ENCODE measurements around the gene LYPD6B.

Gene LYPD6B

DNA sequence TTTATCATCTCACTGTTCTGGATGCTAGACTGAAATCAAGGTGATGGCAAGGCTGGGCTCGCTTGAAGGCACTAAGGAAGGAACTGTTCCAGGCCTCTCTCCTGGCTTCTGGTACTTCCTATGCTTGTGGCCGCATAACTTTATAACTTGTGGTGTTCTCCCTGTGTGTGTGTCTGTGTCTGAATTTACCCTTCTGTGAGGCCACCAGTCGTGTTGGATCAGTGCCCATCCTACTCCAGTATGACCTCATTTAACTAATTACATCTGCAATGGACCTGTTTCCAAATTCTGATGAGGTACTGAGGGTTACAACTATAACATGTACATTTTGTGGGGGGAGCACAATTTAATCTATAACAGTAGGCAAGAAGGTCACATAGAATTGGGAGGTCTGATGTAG is 41.6 kb downstream of the LYPD6B start:
- DNase-seq = no peak

DNA sequence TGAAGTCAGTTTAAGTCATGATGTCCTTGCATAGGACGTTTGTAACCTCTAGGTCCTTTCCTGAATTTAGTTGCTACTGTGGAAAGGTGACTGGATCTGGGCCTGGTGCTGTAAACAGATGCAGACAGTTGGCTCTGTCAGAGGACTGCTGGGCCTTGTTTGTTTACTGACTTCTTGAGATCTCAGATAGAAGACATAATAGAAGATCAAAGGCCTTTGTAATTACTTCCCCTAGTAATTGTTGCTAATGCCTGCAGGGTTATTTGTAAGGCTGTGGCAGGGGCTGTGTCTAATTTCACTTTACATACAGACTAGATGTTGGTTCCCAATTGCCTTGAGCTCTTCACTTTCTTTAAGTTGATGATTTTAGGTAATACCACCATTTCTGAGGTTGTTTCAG is 42.5 kb downstream of the LYPD6B start:
- DNase-seq = no peak

DNA sequence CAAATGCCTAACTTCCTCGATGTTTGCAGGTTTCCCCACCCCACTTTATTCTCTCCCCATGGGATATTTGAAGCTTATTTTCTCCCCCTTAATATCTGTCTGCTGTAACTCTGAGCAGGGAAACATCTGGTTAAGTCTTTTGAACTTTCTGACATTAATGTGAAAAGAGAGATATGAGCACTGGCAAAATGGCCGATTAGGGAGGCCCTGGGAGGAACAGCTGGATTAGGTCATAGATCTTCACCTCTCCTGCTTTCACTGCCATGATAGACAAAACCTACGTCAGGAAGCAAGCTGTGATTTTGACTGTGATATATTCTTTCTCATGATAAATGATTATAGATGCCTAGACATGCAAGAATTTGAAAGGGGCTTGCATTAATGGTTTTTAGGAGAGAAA is 43.6 kb downstream of the LYPD6B start:
- no peak for DNase-seq

DNA sequence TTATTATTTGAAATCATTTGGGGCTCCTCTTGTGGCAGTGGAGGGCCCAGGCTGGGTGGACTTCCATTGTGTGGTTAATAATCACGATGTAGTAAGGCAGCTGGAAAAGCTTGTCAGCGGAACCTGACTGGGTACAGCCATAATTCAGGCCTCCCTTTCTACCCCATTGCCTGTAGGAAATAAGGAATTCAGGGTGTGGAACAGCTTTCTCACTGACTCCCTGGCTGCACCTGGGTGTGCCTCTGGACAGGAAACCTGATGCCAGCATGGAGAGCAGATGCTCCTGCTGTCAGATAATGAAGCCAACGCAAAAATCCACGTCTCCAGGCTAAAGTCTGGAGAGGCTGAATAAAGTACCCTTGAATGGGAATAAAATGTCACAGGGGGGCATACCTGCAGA is 44.2 kb downstream of the LYPD6B start:
- no peak for DNase-seq

DNA sequence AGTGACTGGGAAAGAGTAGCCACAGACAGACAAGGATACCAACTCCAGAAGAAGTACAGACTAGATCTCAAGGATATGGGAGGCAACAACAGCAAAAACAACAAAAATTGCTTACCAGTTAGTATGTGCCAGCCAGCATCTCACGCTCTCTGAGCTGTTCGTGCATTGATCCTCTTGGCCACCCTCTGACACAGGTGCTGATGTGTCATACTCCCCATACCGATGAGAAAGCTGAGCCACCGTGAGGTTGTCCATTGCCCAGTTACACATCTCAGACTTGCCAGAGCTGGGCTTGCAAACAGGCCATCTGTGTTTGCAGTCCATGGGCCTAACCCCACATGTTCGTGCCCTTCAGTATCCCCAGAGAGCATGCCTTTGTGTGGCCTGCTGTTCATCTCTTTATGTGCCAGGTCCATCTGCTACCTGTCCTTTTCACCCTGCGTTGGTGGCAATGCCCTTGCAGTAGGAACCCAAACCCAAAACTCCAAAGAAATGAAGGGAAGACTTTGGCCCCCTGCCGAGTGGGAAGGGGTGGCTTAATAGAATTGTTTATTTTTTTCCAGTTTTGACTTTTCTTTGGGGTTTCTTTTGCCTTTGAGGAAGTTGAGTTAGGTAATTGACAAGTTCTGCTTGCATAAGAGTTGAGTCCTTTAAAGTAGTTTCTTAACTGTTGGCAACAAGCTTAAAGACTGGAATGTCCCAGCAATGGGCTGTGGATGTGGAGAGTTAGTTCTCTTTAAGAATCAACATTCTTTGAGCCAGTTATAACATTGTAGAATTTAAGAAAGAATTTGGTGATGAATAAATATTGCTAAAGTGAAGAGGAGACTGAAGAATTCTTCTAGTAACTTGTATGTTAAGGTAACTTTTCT is 46.7 kb downstream of the LYPD6B start:
- DNase-seq = no peak

DNA sequence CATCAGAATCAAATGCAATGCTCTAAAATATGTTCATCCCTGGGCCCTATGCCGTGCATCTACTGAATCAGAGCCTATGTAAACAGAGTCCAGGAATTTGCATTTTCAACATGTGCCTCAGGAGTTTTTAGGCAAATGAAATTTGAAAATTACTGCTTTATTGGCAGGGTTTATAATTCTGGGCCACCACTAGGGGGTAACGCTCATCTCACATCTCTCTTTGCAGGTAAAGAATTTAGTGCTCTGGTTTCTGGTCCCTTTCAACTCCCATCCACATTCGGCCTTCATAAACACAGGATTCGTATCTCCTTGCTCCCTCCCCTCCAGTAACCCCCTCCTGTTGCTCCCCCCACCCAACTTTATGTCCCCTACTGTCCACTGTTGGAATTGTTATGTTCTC is 49.3 kb downstream of the LYPD6B start:
- DNase-seq = no peak

DNA sequence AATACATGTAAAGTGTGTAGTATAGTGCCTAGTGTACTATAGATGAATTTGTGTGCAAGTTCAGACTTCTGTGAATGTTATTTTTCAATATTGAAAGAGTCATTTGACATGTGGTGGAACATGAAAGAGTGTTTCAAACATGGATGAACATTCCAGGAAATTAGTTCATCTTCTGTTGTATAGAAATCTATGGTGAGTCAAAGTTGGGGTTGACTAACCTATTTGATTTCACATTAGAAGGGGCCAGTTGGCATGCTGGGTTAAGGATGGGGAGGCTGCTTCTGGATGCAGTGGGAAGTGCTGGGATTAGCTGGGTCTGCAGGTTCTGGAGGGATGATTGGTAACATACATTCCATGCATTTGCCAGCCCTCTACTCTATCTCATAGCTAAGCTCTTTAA is 50.6 kb downstream of the LYPD6B start:
- no peak for DNase-seq

DNA sequence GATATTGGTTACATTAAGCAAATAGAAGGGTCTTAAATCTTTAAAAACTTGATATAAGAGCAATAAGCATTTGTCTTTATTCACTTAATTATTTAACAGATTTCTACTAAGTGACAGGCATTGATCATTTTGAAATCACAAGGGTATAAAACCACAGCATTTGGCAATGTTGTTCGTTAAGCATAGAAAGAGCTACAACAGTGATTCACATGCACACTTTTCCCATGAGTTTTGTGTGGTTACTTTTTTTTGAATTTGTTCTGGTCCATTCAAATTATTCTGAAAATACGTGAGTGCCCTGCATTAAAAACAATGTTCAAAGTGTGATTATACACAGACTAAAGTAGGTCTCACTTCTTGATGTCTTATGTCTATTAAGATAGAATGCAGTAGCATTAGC is 52.2 kb downstream of the LYPD6B start:
- no peak for DNase-seq

DNA sequence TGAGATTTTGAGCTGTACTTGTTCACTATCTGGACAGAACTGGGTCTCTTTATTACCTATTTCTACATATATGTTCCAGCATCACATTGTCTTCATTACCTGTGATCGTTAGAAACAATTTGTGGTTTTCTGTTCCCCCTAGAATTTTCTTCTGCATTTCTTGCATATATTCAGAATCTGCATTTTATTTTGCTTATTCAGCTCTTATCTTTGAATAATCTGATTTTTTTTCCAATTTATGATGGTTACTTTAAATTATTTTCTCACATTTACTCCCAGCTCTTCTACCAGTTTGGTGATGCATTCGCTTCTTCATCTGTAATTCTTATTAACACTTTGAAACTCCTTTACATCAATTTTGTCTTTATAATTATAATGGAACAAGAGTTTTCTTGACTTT is 55.1 kb downstream of the LYPD6B start:
- DNase-seq = no peak

DNA sequence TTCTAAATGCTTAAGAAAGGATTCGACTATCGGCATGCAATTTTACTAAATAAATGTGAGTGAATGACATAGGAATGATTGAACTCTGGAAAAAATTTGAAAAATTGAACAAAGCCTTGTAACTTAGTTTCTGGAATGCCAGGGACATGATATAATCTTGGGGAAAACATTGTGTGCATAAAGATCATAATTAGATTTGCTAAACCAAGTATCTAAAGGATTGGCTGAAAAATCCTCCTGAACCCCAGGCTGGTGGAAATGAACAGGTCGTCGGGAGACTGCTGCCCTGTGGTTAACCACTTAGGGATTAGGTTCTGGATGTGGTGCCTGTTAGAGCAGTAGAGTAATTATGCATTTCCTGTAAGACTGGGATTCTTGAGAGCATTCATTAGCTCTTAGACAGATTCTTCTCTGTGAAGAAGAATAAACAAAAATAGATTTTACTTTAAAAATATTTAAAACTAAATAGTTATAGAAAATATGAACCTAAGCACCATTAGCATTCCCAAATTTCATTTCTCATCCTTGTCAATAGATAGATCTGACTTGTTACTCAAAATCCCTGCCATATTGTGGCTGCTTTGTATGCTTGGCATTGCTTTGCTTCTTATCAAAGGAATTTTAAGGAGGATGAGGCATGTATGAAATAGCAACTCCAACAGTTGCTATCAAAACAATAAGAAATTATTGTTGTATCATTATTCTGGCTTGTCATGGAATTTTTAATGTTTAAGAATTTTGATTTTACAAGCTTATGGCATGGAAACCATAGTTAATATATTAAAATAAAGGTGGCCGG is 55.9 kb downstream of the LYPD6B start:
- DNase-seq = no peak

DNA sequence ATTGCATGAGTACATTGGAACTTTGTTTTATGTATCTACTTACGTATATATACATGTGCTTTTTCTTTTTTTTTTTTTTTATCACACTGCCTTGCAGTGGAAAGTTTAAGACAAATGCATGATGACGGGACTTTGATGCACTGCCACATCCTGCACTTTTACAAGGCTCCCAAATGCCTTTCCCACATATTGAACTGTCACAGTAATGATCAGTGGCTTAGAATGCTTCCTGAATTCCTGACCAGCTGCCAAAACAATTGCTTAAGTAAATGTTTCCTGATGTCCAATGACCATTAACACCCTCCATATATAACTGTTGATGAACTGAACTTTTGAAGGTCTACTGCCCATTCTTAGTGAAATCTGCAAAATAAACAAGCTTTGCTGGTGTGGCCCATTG is 60.2 kb downstream of the LYPD6B start:
- no peak for DNase-seq

DNA sequence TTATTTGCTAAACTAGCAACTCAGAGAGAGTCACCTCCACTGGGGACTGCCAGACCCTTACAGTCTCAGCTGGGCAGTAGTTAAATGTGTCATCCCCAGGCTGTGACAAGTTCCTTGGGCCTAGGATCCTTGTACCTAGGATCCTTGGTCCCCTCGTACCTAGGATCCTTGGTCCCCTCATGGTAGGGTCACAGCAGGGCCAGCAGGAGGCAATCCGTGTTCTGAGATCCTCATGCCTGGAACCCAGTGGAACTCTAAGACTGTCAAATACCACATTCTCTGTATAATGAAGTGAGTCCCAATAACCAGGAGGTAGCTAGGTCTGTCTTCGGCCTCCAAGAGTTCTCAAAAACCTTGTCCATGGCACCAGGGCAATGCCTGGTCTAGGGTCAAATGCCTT is 60.8 kb downstream of the LYPD6B start:
- DNase-seq = no peak

DNA sequence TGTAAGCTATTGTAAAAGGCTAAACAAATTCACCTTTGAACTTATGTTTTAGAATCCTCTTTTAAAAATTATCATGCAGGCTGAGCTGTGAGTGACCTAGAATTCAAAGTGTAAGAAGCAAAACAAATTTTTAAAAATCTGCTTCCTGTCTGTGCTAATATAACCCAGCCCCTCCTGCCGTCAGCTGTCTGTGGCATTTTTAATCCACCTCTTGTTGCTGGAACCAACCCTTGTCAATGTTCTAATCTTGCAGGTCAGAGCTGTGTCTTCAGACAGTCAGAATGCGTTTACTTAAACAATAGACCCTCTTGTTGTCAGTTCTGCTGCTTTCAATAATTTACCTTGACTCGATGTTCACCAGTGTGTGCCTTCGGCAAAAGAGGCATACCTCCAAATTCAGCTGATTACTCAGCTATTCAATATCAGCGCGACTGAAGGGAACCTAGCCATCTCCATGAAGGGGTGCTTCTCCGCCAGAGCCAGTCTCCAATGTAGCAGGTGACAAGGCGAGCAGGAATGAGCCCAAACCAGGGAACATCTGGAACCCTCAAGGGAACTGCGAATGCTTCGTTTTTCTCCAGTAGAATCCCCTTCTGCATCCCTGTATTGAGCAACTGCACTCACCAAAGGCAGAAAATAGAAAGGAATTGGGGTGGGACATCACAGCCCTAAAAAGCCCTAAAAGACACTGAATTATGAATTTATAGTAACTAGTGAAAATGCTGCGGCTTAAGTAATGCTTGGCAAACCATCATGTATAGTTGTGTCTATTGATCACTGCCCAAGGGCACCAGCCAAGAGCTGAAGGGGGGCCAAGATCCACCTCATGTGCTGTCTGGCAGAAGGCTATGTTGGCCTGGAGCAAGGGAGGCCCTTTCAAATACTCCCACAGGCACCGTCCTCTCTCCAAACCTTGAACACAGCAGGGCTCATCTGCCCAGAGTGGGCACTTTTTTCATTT is 62.5 kb downstream of the LYPD6B start:
- no peak for DNase-seq

DNA sequence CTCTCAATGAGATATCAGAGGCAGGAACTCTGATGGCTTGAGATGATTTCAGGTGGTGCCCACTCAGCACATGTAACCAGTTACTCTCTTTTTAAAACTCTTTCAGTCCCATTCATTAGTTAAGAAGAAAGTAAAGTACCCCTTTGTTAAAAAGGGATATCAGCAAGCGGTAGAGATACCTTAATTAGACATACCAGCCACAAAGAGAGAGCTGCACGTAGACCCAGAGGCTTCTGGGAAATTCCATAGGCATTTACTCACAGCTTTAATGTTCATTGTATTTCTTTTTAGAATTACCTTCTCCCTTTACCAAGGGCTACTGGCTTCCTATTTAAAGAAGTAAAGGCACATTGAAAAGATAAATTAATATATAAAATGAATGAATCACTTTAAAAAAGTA is 63.3 kb downstream of the LYPD6B start:
- DNase-seq = no peak

DNA sequence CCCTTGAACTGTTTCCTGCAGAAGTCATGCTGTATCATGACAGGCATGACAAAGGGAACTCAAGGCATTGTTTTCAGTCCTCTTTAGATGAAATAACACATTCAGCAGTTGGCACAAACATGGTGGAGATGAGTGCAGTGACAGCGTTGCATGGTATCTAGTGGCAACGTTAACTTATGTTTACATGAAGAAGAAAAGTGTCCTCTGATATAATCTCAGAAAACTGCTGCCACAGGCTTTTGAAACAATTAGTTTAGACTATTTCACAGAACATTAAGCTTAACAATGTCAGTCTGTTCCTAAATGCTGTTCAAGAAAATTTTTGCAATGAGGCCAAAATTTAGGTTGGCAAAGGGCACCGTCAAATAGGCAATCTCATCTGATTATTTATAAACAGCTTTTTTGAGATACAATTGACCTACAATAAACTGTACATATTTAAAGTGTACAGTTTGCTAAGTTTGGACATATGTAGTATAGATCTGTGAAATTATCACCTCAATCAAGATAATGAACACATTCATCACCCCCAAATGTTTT is 64.7 kb downstream of the LYPD6B start:
- no peak for DNase-seq

DNA sequence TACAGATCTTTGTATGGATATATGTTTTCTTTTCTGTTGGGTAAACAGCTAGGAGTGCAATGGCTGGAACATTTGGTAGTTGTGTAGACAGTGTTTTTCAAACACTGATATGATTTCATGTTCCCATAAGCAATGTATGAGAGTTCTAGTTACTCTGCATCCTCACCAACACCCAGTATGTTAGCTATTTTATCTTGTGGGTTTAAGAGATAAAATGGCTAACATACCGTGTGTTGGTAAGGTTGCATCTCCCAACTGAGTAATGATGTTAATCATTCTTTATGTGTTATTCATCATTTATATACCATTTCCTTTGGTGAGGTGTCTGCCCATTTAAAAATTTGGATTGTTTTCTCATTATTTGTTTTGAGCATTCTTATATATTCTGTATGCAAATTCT is 65.7 kb downstream of the LYPD6B start:
- no peak for DNase-seq

DNA sequence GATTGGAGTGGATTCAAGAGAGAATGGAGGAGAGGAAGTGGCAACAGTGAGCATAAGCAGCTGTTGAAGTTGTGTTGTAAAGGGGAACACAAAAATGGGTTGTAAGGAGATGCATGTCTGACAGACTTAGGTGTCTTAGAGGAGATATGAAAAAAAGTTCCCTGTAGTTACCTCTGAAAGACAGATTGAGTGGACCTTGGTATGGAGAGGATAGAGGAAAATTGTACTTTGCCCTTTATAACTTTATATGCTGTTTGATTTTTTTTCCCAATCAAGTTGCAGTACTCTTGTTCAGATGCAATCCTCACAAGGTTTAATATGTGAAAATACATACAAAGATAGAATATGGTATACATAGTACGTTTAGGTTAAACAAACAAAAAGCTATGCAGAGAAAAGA is 73.6 kb downstream of the LYPD6B start:
- no peak for DNase-seq

DNA sequence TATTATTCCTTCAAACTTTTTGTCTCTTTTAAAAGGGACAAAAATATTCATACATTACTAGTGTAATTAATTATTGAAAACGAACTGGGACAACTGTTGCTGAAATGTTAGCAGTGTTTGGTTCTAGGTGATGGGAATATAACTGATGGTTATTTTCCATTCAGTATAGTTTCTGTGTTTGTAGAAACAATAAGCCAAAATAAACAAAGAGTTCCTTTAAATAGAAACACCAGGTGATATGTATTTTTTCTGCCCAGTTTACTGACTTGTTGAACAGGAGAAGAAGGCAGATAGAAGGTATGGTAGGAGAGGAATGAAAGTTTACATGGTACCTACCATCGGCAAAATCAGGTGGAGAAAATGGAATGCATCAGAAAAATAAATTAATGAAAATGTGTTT is 74.2 kb downstream of the LYPD6B start:
- DNase-seq = no peak

DNA sequence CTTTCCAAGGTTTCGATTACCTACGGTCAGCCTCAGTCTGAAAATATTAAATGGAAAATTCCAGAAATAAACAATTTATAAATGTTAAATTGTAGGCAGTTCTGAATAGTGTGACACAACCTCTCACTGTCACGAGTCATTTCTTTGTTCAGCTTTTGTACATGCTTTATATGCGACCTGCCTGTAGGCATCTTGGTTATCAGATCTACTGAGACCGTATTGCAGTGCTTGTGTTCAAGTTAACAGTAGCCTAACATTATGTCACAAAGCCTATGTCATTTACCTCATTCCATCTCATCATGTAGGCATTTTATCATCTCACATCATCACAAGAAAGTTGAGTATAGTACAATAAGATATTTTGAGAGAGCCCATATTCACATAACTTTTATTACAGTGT is 77.3 kb downstream of the LYPD6B start:
- DNase-seq = no peak

DNA sequence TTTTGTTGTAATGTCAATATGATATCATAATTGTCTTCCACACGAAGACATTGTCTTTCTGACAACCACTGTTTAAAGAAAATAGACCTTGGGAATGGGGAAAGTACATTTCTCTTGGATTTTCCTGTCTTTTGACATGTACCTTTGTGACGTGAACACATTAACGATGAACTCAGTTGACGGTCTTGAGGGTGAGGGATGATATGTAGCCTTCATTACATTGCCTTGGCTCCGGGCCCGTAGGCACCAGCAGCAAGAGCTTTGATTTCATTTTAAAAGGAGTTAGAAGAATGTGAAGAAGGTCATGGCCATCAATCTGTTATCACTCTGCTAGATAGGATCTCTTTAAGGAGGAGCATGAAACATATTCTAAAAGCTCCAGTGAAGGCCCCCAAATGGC is 80.9 kb downstream of the LYPD6B start:
- no peak for DNase-seq

DNA sequence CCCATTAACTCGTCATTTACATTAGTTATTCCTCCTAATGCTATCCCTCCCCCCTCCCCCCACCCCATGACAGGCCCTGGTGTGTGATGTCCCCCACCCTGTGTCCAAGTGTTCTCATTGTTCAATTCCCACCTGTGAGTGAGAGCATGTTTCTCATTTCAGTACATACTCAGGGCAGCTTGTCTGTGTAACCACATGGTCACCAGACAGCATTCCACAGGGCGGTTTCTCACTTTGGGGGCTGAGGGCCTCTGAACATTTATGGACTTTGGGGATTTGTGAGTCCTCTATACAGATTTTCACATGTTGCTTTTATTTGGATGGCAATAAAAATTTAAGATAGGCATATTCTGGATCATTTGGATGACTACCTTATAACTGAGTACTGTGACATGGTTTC is 84.0 kb downstream of the LYPD6B start:
- no peak for DNase-seq

DNA sequence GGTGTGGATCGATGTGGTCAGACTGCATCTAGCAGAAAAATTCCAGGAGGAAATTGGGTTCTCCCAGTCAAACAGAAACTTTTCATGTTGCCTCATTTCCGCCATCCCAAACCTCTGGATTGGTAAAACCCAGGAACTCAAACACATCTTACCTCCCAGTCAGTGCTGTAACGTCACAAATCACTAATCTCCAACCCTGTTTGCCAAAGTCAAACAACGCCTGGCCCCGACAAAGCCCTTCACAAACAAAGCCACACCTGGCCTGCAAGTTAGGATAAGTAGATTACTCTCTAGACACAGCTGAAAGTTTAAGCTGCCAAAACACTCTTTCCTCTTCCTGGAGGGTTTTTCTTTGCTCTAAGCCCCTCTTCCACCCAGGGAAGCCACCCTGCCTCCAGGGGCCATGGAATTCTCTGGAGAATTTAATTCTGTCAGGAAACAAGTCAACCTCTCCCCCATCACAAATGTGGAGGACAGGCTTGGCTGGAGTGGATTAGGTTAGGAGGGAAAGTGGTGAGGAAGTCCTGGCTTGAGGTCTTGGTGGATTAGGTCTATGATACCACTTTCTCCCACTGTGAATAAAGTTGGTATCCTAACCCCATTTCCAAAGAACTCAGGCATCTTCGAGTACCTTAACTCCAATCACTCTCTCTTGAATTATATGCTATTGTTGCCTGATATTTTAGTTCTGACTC is 86.7 kb downstream of the LYPD6B start:
- no peak for DNase-seq

Data from CD4-positive, alpha-beta T cell treated with Interleukin-10 for 1 hour (primary cell).